Progenitor cell of endocrine pancreas (in vitro differentiated cells): ENCODE results near the gene ZMAT1. TPM values are rescaled to one million over a fixed set of nuclear protein-coding genes. Genes with fewer than 3 reads are reported as not detected.
A peak's percentile ranks its signal among the peaks of the same experiment; 100 is the strongest.
"Not testable (repeated sequence)": the region's sequence is repeated elsewhere in the genome, so short reads cannot be mapped to it uniquely, and the experiment has no call there.

ENCODE experiments used
- DNase-seq: peaks from one replicate; pipeline ENCODE4 v3.0.0; 2021; ENCODE audit warnings: low spot score; ENCODE audit not compliant: unreplicated experiment
- H3K27ac Mint-ChIP-seq: 2 replicates; pipeline ENCODE4 v1.8.0; 2021; ENCODE audit warnings: mild to moderate bottlenecking, moderate library complexity, mixed read lengths
- H3K27me3 Mint-ChIP-seq: 2 replicates; pipeline ENCODE4 v1.8.0; 2021; ENCODE audit warnings: mixed read lengths
- H3K36me3 Mint-ChIP-seq: 2 replicates; pipeline ENCODE4 v1.8.0; 2022; ENCODE audit warnings: mixed read lengths; ENCODE audit not compliant: insufficient read depth
- H3K4me1 Mint-ChIP-seq: 2 replicates; pipeline ENCODE4 v1.8.0; 2021; ENCODE audit warnings: low read depth, mixed read lengths
- H3K4me3 Mint-ChIP-seq: 2 replicates; pipeline ENCODE4 v1.8.0; 2021; ENCODE audit warnings: low read depth, mild to moderate bottlenecking, moderate library complexity, mixed read lengths
- H3K9me3 Mint-ChIP-seq: 2 replicates; pipeline ENCODE4 v1.8.0; 2021; ENCODE audit warnings: low read depth, mixed read lengths
- CTCF ChIP-seq: fragments of 200-600 bp; sonication (generic); IDR thresholded peaks from one replicate; pipeline ENCODE4 v1.5.0; 2021; ENCODE audit warnings: antibody characterized with exemption, mild to moderate bottlenecking; ENCODE audit not compliant: unreplicated experiment
- long read RNA-seq: library from polyadenylated mRNA; unstranded; transcript quantifications from one replicate; pipeline ENCODE4 v2.0.0, GENCODE V29; 2020
- total RNA-seq: library from RNA; stranded (reverse); gene quantifications from 2 replicates; pipeline ENCODE4 v1.2.1, GENCODE V29; 2021

The ZMAT1 gene
- total RNA-seq, result 11.6 and 12.7 TPM in 2 replicates
- long read RNA-seq, full-length matches to known transcripts, result 1 of 2 reads
- long read RNA-seq, partial matches to known transcripts, result 0 of 2 reads
- long read RNA-seq, other reads (novel, unspliced or antisense), result 1 of 2 reads

- Mint-ChIP-seq H3K4me1 (peaks cover 4% of the 10 kb centered on the region), H3K27ac (peak within 1 kb of the TSS; percentile 98), H3K4me3 (peak within 1 kb of the TSS; percentile 81), H3K9me3 (peaks cover 14% of the 10 kb centered on the region), H3K27me3 (no peaks in the 10 kb centered on the region), H3K36me3 (peaks cover 4% of the 10 kb centered on the region)
- TF ChIP-seq CTCF, result no peak
- peak; percentile 73 for DNase-seq
These were observed at the start of gene ZMAT1 for GRCh38 chrX:101931488-101932248. Gene ZMAT1, minus strand, starts transcription at chrX:101932027. Its CDS starts 19 bp downstream, at chrX:101932008.

- no peak for DNase-seq
- H3K4me3 Mint-ChIP-seq, result no peak overlapping the region
- no peaks in the 10 kb centered on the region for H3K27me3 Mint-ChIP-seq
- no peaks in the 10 kb centered on the region for H3K36me3 Mint-ChIP-seq
- H3K9me3 Mint-ChIP-seq, result peaks cover 44% of the 10 kb centered on the region
- H3K27ac Mint-ChIP-seq, result no peak overlapping the region
- H3K4me1 Mint-ChIP-seq, result no peaks in the 10 kb centered on the region
- no peak for TF ChIP-seq CTCF
These were observed 45.3 kb upstream of the ZMAT1 start for GRCh38 chrX:101977106-101977505.

DNA sequence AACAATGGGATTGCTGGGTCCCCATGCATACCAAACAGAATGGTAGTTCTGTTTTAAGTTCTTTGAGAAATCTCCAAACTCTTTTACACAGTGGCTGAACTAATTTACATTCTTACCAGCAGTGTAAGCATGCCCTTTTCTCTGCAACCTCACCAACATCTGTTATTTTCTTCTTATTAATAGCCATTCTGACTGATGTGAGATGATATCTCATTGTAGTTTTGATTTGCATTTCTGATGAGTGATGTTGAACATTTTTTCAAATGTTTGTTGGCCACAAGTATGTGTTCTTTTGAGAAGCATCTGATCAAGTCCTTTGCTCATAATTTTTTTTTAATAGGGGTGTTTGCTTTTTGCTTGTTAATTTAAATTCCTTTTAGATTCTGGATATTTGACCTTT, 41.2 kb upstream of the ZMAT1 start:
- peaks cover 42% of the 10 kb centered on the region for H3K9me3 Mint-ChIP-seq
- no peak for TF ChIP-seq CTCF

GRCh38 chrX:101964923-101965539, 33.2 kb upstream of the ZMAT1 start:
- not testable (repeated sequence) for H3K4me1 Mint-ChIP-seq, H3K27me3 Mint-ChIP-seq, H3K4me3 Mint-ChIP-seq, H3K27ac Mint-ChIP-seq, DNase-seq, H3K36me3 Mint-ChIP-seq
- H3K9me3 Mint-ChIP-seq, result peaks cover 21% of the 10 kb centered on the region

More for the DNA sequence above, 41.2 kb upstream of the ZMAT1 start:
- no peak overlapping the region for H3K4me3 Mint-ChIP-seq
- H3K27me3 Mint-ChIP-seq, result no peaks in the 10 kb centered on the region
- no peaks in the 10 kb centered on the region for H3K4me1 Mint-ChIP-seq
- no peak overlapping the region for H3K27ac Mint-ChIP-seq
- no peaks in the 10 kb centered on the region for H3K36me3 Mint-ChIP-seq
- no peak for DNase-seq

GRCh38 chrX:101958139-101958538, 26.3 kb upstream of the ZMAT1 start:
- TF ChIP-seq CTCF, result no peak
- H3K4me1 Mint-ChIP-seq, result no peaks in the 10 kb centered on the region
- H3K4me3 Mint-ChIP-seq, result no peak overlapping the region
- H3K27ac Mint-ChIP-seq, result no peak overlapping the region
- no peaks in the 10 kb centered on the region for H3K36me3 Mint-ChIP-seq
- DNase-seq, result no peak
- peaks cover 33% of the 10 kb centered on the region for H3K9me3 Mint-ChIP-seq
- no peaks in the 10 kb centered on the region for H3K27me3 Mint-ChIP-seq
